Small intestine (tissue), 7 donors: ENCODE measurements around the gene AGTRAP. TPM values are rescaled to one million over a fixed set of nuclear protein-coding genes. Genes with fewer than 3 reads are reported as not detected.

Experiments used
- DNase-seq, 2 donors: peaks; one replicate each; pipeline versions ENCODE4 v3.0.0 to v3.0.0-alpha.2; 2013
- FAIRE-seq: peaks from 2 replicates; lab custom pipeline; 2012; peaks lifted over from hg19 to GRCh38; lab: Jason Lieb, UNC
- H3K27ac ChIP-seq, 3 donors: one replicate each; pipeline ENCODE4 v1.5.1; 2013; ENCODE audit warnings: low read length in 2 of 3, mild to moderate bottlenecking in 2 of 3, control low read depth in 1 of 3, inconsistent platforms in 1 of 3, low read depth in 1 of 3, moderate library complexity in 1 of 3
- H3K27me3 ChIP-seq, 3 donors: one replicate each; pipeline ENCODE4 v1.6.1; 2013; ENCODE audit warnings: low read length in 3 of 3, inconsistent platforms in 1 of 3; ENCODE audit not compliant: control insufficient read depth in 3 of 3, insufficient read depth in 3 of 3
- H3K36me3 ChIP-seq, 3 donors: one replicate each; pipeline ENCODE4 v1.6.1; 2013; ENCODE audit warnings: low read length in 3 of 3, inconsistent platforms in 1 of 3, low read depth in 1 of 3, mild to moderate bottlenecking in 1 of 3, moderate library complexity in 1 of 3; ENCODE audit not compliant: control insufficient read depth in 3 of 3, insufficient read depth in 2 of 3
- H3K4me1 ChIP-seq, 3 donors: one replicate each; pipeline ENCODE4 v1.6.1; 2013; ENCODE audit warnings: low read length in 2 of 3, inconsistent platforms in 1 of 3, low read depth in 1 of 3, mild to moderate bottlenecking in 1 of 3, moderate library complexity in 1 of 3; ENCODE audit not compliant: control insufficient read depth in 3 of 3, insufficient read depth in 2 of 3
- H3K4me3 ChIP-seq, 3 donors: one replicate each; pipeline ENCODE4 v1.5.1; 2013; ENCODE audit warnings: low read length in 3 of 3, control low read depth in 1 of 3, inconsistent platforms in 1 of 3, low read depth in 1 of 3, mild to moderate bottlenecking in 1 of 3, moderate library complexity in 1 of 3
- H3K9me3 ChIP-seq, 2 donors: one replicate each; pipeline ENCODE4 v1.6.1; 2013; ENCODE audit warnings: low read depth in 1 of 2, low read length in 1 of 2; ENCODE audit not compliant: control insufficient read depth in 2 of 2, insufficient read depth in 1 of 2
- WGBS, 3 donors: extraction: QIAGEN DNeasy Blood & Tissue Kit; methylation state at CpG; one replicate each; pipeline ENCODE4 v1.1.7; 2013; 5-methylcytosine and 5-hydroxymethylcytosine counted together
- polyA plus RNA-seq, 4 donors: library from polyadenylated mRNA; stranded (reverse) in 3 of 4; unstranded in 1 of 4; fragments of 200-250 nt in 3 of 4; fragments of 120-200 nt in 1 of 4; gene quantifications; one replicate each; pipeline versions ENCODE4 v1.2.1 to v1.2.3, GENCODE V29; 2013
- donor health status: healthy with polysubstance abuse.
- donor health status: control.
- donor health status: control.
- donor health status: Bipolar disorder and iron deficiency.
- donor health status: healthy.

Gene AGTRAP
- polyA plus RNA-seq, 4 donors: 5.6 to 54.9 (median 19.2) TPM

DNA sequence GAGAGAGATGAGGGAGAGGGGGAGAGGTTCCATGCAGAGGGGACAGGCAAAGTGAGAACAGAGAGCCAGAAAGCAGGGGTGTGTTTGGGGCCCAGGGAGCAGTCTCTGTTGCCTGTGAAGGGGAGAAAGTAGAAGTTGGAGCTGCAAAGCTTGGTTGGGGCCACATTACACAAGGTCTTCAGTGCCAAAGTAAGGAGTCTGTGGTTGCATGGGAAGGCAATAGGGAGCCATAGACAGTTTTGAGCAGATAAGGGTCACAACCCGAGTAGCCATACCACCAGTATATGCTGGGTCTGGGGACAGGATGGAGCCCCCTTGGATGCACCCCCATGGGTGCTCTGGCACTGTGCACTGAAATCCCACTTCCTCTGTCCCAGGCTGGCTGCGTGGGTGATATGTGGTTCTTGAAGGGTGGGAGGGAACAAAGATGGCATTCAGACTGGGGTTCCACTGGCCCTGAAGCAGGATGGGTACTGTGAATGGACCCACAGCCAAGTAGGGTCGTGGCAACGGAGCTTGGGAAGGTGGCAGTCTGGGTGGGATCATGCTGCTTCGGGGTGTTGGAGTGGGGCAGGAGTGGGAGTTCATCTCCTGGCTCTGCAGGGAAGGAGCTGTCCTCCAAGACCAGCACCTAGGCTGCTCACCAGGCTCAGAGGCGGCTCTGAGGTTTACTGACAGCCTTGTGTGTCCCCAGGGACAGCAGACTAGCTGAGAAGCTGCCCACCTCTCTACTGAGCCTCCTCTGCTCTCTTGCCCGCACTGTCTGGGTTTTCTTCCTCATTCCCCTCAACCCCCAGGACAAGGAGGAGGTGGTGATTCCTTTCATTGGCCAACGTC lies 32.4 kb upstream of the AGTRAP start:
- Histone ChIP-seq H3K27ac (no peak overlapping the region), H3K9me3 (no peaks in the 10 kb centered on the region), H3K4me3 (no peak overlapping the region), H3K27me3 (peaks cover 3 to 35% (median 7%) of the 10 kb centered on the region in 3 donors), H3K4me1 (no peaks in the 10 kb centered on the region), H3K36me3 (no peaks in the 10 kb centered on the region)
- WGBS, 3 donors: 52 to 66% (median 53%) methylated on average over 8 of the region's 8 CpGs
- no peak for FAIRE-seq
- no peak for DNase-seq

DNA sequence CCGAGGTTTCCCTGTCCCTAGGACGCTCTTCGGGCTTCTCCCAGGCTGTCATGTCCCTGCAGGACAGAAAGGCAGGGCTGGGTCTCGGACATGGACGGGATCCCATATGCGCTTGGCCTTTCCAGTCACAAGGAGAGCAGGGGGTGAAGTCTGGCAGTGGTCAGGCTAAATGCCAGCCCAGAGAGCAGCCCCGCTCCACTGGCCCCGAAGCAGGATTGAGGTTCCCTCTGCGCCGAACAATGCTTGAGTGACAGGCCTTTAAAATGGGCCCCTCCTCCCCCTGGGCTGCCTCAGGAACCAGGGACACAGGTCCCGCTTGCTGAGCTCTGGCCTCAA lies 31.8 kb upstream of the AGTRAP start:
- Histone ChIP-seq H3K4me1 (no peaks in the 10 kb centered on the region), H3K27me3 (peaks cover 3 to 35% (median 7%) of the 10 kb centered on the region in 3 donors), H3K27ac (no peak overlapping the region), H3K9me3 (no peaks in the 10 kb centered on the region), H3K36me3 (no peaks in the 10 kb centered on the region), H3K4me3 (no peak overlapping the region)
- no peak for FAIRE-seq
- WGBS, 3 donors: 65 to 68% (median 66%) methylated on average over 11 of the region's 11 CpGs
- no peak for DNase-seq

DNA sequence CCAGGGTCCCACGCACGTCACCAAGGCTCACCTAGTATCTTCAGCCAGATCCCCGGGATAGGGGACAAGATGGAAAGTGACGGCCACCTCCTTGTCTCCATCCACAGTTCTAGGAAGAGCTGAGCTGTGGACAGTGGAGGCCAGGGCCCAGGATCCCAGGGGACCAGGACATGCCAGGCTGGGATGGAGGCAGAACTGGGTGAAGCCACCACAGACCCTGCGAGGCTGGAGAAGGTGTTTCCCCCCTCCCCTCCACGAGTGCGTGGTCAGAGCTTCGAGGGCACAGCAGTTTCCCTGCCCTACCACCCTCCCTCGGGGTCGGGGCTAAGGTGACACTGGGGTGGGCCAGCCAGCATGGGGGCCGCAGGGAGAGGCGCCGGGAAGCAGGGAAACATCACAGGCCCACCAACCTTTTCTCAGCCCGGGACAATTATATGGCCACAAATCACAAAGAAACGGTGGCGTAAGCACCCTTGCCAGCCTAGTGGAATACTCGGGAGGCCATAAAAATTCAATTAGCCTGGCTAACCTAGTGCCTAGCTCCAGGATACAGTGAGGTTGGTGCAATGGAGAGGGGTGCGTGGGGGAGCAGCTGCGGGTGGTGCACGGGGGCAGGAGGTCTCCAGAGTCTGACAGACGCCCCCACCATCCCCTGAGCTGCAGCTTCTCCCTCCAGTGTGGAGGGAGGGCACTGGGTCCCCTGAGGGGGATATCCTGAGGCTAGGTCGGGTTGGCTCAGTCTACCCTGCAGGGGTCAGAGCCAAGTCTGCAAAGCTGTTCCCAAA lies 31.1 kb upstream of the AGTRAP start:
- H3K4me3 ChIP-seq: no peak overlapping the region
- WGBS, 3 donors: 52 to 68% (median 61%) methylated on average over 19 to 22 of the region's 22 CpGs

GRCh38 chr1:11705596-11705995 lies 30.3 kb upstream of the AGTRAP start:
- no peak overlapping the region for H3K4me3 ChIP-seq
- FAIRE-seq (no peak), DNase-seq (no peak)
- H3K36me3 ChIP-seq: no peaks in the 10 kb centered on the region
- no peaks in the 10 kb centered on the region for H3K9me3 ChIP-seq
- peaks cover 3 to 32% (median 7%) of the 10 kb centered on the region in 3 donors for H3K27me3 ChIP-seq
- no peaks in the 10 kb centered on the region for H3K4me1 ChIP-seq
- no peak overlapping the region for H3K27ac ChIP-seq
- WGBS, 3 donors: 81 to 83% (median 81%) methylated on average over 9 of the region's 9 CpGs

More for the DNA sequence above, 31.1 kb upstream of the AGTRAP start:
- Histone ChIP-seq H3K27ac (no peak overlapping the region), H3K27me3 (peaks cover 3 to 35% (median 7%) of the 10 kb centered on the region in 3 donors), H3K4me1 (no peaks in the 10 kb centered on the region), H3K9me3 (no peaks in the 10 kb centered on the region), H3K36me3 (no peaks in the 10 kb centered on the region)
- no peak for DNase-seq
- no peak for FAIRE-seq

DNA sequence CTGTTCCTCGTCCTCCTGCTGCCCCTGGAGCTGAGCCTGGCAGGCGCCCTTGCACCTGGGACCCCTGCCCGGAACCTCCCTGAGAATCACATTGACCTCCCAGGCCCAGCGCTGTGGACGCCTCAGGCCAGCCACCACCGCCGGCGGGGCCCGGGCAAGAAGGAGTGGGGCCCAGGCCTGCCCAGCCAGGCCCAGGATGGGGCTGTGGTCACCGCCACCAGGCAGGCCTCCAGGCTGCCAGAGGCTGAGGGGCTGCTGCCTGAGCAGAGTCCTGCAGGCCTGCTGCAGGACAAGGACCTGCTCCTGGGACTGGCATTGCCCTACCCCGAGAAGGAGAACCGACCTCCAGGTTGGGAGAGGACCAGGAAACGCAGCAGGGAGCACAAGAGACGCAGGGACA lies 29.6 kb upstream of the AGTRAP start:
- 83 to 90% (median 88%) methylated on average over 14 of the region's 14 CpGs for WGBS, 3 donors
- no peak for DNase-seq
- no peak for FAIRE-seq
- no peak overlapping the region for H3K4me3 ChIP-seq
- no peaks in the 10 kb centered on the region for H3K9me3 ChIP-seq
- no peak overlapping the region for H3K27ac ChIP-seq
- peaks cover 3 to 25% (median 3%) of the 10 kb centered on the region in 3 donors for H3K27me3 ChIP-seq
- no peaks in the 10 kb centered on the region for H3K4me1 ChIP-seq
- H3K36me3 ChIP-seq: no peaks in the 10 kb centered on the region

DNA sequence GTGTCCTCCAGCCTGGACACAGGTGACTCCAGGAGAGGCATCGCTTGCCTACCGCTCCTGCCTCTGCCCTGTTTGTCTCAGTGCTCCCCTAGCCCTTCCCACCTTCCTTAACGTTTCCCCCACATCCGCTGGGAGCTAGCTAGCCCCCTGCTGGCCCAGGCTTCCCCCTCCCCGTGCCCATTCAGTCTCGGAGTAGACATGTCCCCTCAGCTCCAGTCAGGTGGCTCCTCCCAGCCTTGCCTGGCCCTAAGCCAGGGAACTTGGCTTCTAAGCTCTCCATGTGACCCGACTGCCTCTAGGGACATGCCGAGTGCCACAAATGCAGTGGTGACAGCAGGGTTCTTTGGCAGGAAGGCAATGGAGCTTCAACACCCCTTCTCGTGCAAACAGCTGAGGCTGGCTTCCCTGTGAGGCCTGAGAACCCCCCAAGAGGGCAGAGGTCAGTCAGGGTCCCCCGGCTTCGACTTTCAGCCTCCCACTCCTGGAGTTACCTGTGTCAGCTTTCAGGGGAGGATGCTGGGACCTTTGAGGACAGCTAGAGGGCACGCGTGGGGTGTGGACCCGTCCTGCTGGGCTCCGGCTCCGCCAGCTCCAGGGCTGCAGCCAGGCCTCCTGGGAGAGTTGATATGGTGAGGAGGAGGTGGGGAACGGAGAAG lies 28.2 kb upstream of the AGTRAP start:
- FAIRE-seq: no peak
- 20 to 51% (median 38%) methylated on average over 17 of the region's 17 CpGs for WGBS, 3 donors
- Histone ChIP-seq H3K4me1 (no peaks in the 10 kb centered on the region), H3K4me3 (no peak overlapping the region), H3K36me3 (no peaks in the 10 kb centered on the region), H3K27me3 (peaks cover 3 to 18% (median 3%) of the 10 kb centered on the region in 3 donors), H3K27ac (no peak overlapping the region), H3K9me3 (no peaks in the 10 kb centered on the region)
- DNase-seq: peak; percentile 41 to 52

GRCh38 chr1:11708554-11709350 lies 27.2 kb upstream of the AGTRAP start:
- H3K9me3 ChIP-seq: no peaks in the 10 kb centered on the region
- DNase-seq (no peak), FAIRE-seq (no peak)
- no peaks in the 10 kb centered on the region for H3K4me1 ChIP-seq
- WGBS, 3 donors: 65 to 76% (median 69%) methylated on average over 11 of the region's 11 CpGs
- no peak overlapping the region for H3K27ac ChIP-seq
- H3K4me3 ChIP-seq: no peak overlapping the region
- H3K27me3 ChIP-seq: peaks cover 3 to 13% (median 3%) of the 10 kb centered on the region in 3 donors
- H3K36me3 ChIP-seq: no peaks in the 10 kb centered on the region
